Kidney (tissue), 14 donors: Measurements from ENCODE around the gene RAMP3. TPM values are rescaled to one million over a fixed set of nuclear protein-coding genes. Genes with fewer than 3 reads are reported as not detected.

Experiments used
- DNase-seq, 5 donors: peaks; one replicate each; pipeline ENCODE4 v3.0.0-alpha.2; 2013 to 2020
- FAIRE-seq: peaks from 2 replicates; lab custom pipeline; 2012; peaks lifted over from hg19 to GRCh38; lab: Jason Lieb, UNC
- H3K27ac ChIP-seq, 2 donors: one replicate each; pipeline ENCODE4 v1.7.0; 2013; ENCODE audit warnings: low read depth in 2 of 2, low read length in 2 of 2, inconsistent platforms in 1 of 2
- H3K27me3 ChIP-seq: one replicate; pipeline ENCODE4 v1.7.1; 2013; ENCODE audit warnings: low read length, inconsistent platforms; ENCODE audit not compliant: control insufficient read depth, insufficient read depth
- H3K36me3 ChIP-seq, 3 donors: one replicate each; pipeline versions ENCODE4 v1.7.0 to v1.7.1; 2013; ENCODE audit warnings: low read length in 3 of 3, control low read depth in 1 of 3, inconsistent platforms in 1 of 3; ENCODE audit not compliant: insufficient read depth in 3 of 3, control insufficient read depth in 2 of 3
- H3K4me1 ChIP-seq, 3 donors: one replicate each; pipeline versions ENCODE4 v1.7.0 to v1.7.1; 2013; ENCODE audit warnings: low read length in 3 of 3, inconsistent platforms in 1 of 3, low read depth in 1 of 3; ENCODE audit not compliant: control insufficient read depth in 2 of 3, insufficient read depth in 2 of 3
- H3K4me3 ChIP-seq, 3 donors: one replicate each; pipeline versions ENCODE4 v1.7.0 to v1.8.1; 2013; ENCODE audit warnings: low read length in 3 of 3, control low read depth in 1 of 3, inconsistent platforms in 1 of 3
- H3K9ac ChIP-seq, 3 donors: one replicate each; pipeline versions ENCODE4 v1.7.0 to v1.7.1; 2013; ENCODE audit warnings: low read length in 3 of 3, control low read depth in 1 of 3, inconsistent platforms in 1 of 3
- H3K9me3 ChIP-seq, 3 donors: one replicate each; pipeline versions ENCODE4 v1.7.0 to v1.7.1; 2013; ENCODE audit warnings: low read length in 3 of 3, control low read depth in 1 of 3, inconsistent platforms in 1 of 3; ENCODE audit not compliant: control insufficient read depth in 2 of 3, insufficient read depth in 1 of 3
- CTCF ChIP-seq: IDR thresholded peaks from 3 replicates; pipeline ENCODE4 v1.5.1; 2012; ENCODE audit warnings: mild to moderate bottlenecking, moderate library complexity, borderline replicate concordance; ENCODE audit not compliant: insufficient read depth; ENCODE audit errors: extremely low read depth
- intact Hi-C: fragments of 100-400 bp; cut with DNase I; formaldehyde crosslinking; loops from one replicate; pipeline ENCODE4 v1.11.1; 2022
- polyA plus RNA-seq: library from polyadenylated mRNA; stranded (reverse); fragments of 350-450 nt; fragmentation: Illumina TruSeq; extraction: RNeasy Lipid Tissue Mini Kit (QIAGEN cat#74804); gene quantifications from one replicate; pipeline ENCODE4 v1.2.3, GENCODE V29; 2014; ENCODE audit warnings: low read depth, low replicate concordance; ENCODE audit not compliant: insufficient read depth
- total RNA-seq: library from RNA; stranded (reverse); fragmentation: NEBNext Ultra II Directional; extraction: Animal tissue kit (Norgen Biotek cat#: 25700); gene quantifications from one replicate; pipeline ENCODE4 v1.2.1, GENCODE V29; 2021
- donor health status: control.
- donor health status: control.
- donor health status: control.
- donor health status: control.
- donor health status: control.
- donor health status: DM: yes; HTN: yes; CAD: no.
- donor health status: Normal renal cell carcinoma (clear cell type).

RAMP3 gene
- total and polyA plus RNA-seq, 2 donors from 2014 or later = 82.6 to 168 TPM

GRCh38 chr7:45224832-45225231 lies 67.2 kb downstream of the RAMP3 start:
- H3K36me3 ChIP-seq = no peaks in the 10 kb centered on the region
- FAIRE-seq = no peak
- no peak for TF ChIP-seq CTCF
- peaks cover 0 to 8% (median 0%) of the 10 kb centered on the region in 3 donors for H3K4me1 ChIP-seq
- intact Hi-C loops = no loop called here
- no peak overlapping the region for H3K27ac ChIP-seq
- H3K4me3 ChIP-seq = no peak overlapping the region
- no peaks in the 10 kb centered on the region for H3K27me3 ChIP-seq
- peak in 3 of 5 donors; percentile 46 to 52 (median 50) for DNase-seq
- H3K9ac ChIP-seq = no peak overlapping the region
- H3K9me3 ChIP-seq = no peaks in the 10 kb centered on the region

- no peaks in the 10 kb centered on the region for H3K36me3 ChIP-seq
- intact Hi-C loops = no loop called here
- FAIRE-seq (no peak), DNase-seq (no peak)
- H3K9me3 ChIP-seq = no peaks in the 10 kb centered on the region
- H3K27me3 ChIP-seq = no peaks in the 10 kb centered on the region
- no peak overlapping the region for H3K27ac ChIP-seq
- no peak overlapping the region for H3K9ac ChIP-seq
- TF ChIP-seq CTCF = no peak
- peaks cover 0 to 8% (median 0%) of the 10 kb centered on the region in 3 donors for H3K4me1 ChIP-seq
- H3K4me3 ChIP-seq = no peak overlapping the region
These were observed 67.8 kb downstream of the RAMP3 start for GRCh38 chr7:45225311-45225947.

- intact Hi-C loops = no loop called here
- TF ChIP-seq CTCF = no peak
- H3K36me3 ChIP-seq = no peaks in the 10 kb centered on the region
- peaks cover 0 to 8% (median 0%) of the 10 kb centered on the region in 3 donors for H3K4me1 ChIP-seq
- no peaks in the 10 kb centered on the region for H3K9me3 ChIP-seq
- FAIRE-seq = no peak
- no peak overlapping the region for H3K9ac ChIP-seq
- H3K27ac ChIP-seq = no peak overlapping the region
- H3K27me3 ChIP-seq = no peaks in the 10 kb centered on the region
- H3K4me3 ChIP-seq = no peak overlapping the region
- DNase-seq = no peak
These were observed 68.4 kb downstream of the RAMP3 start for GRCh38 chr7:45225948-45226335.
